NCI-H1694 treated with DMSO at 0.1 percent for 48 hours (cell line): ENCODE results near the gene ZNF536.
"Not testable (repeated sequence)": the region's sequence is repeated elsewhere in the genome, so short reads cannot be mapped to it uniquely, and the experiment has no call there.

ENCODE experiments used
- DNase-seq: peaks from one replicate; lab custom pipeline; 2025; lab: John Stamatoyannopoulos, UW

Gene ZNF536

GRCh38 chr19:30482956-30483355, 110.8 kb downstream of the ZNF536 start:
- DNase-seq: no peak

DNA sequence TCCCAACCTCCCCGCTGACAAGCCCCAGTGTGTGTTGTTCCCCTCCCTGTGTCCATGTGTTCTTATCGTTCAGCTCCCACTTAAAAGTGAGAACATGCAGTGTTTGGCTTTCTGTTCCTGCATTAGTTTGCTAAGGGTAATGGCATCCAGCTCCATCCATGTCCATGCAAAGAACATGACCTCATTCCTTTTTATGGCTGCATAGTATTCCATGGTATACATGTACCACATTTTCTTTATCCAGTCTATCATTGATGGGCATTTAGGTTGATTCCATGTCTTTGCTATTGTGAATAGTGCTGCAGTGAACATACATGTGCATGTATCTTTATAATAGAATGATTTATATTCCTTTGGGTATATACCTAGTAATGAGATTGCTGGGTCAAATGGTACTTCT, 114.1 kb downstream of the ZNF536 start:
- DNase-seq: not testable (repeated sequence)

GRCh38 chr19:30487178-30487577, 115.0 kb downstream of the ZNF536 start:
- DNase-seq: no peak

DNA sequence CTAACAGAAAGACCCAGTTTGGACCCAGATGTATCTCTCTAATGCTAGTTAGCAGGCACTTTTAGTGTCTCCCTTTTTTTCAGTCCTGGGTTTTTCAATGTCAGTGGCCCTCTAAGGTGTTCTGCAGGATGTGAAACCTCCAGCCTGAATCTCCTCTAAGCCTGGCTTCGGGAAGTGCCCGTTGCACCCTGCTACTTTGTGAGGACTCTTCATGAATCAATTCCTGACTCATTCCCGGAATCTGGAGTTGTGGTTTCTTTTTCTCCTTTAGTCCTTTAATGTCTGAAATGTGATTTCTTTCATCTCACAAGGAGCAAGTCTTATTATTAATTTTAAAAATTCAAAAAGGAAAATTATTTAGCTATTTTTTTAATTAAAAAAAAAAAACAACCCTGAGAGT, 116.0 kb downstream of the ZNF536 start:
- no peak for DNase-seq

GRCh38 chr19:30490760-30491159, 118.6 kb downstream of the ZNF536 start:
- DNase-seq: no peak

GRCh38 chr19:30492586-30493270, 120.5 kb downstream of the ZNF536 start:
- DNase-seq: no peak

GRCh38 chr19:30497034-30497433, 124.8 kb downstream of the ZNF536 start:
- no peak for DNase-seq

DNA sequence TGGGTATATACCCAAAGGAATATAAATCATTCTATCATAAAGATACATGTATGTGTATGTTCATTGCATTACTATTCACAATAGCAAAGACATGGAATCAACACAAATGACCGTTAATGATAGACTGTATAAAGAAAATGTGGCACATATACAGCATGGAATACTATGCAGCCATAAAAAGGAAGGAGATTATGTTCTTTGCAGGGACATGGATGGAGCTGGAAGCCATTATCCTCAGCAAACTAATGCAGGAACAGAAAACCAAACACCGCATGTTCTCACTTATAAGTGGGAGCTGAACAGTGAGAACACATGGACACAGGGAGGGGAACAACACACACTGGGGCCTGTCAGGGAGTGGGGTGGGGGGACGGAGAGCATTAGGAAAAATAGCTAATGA, 125.9 kb downstream of the ZNF536 start:
- not testable (repeated sequence) for DNase-seq

- DNase-seq: no peak
Measured at GRCh38 chr19:30498707-30499106, 126.5 kb downstream of the ZNF536 start.

- no peak for DNase-seq
Measured at GRCh38 chr19:30504272-30504671, 132.1 kb downstream of the ZNF536 start.

GRCh38 chr19:30512176-30513081, 140.2 kb downstream of the ZNF536 start:
- no peak for DNase-seq

DNA sequence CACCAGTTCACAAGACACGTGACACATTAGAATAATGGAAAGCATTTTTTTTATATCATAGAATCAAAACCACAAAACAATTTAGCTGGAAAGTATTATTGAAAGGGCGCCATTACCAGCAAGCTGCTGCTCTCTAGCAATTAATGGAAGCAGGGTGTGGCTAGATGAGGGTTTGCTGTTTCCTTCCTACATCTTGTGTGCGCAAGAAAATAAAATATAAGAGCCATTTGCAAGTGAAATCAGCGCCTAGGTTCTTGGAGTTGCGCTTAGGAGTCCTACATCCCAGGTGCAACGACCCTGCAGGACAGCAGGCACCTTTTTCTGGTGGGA, 140.9 kb downstream of the ZNF536 start:
- DNase-seq: no peak

- DNase-seq: no peak
Measured at GRCh38 chr19:30516111-30516510, 143.9 kb downstream of the ZNF536 start.

DNA sequence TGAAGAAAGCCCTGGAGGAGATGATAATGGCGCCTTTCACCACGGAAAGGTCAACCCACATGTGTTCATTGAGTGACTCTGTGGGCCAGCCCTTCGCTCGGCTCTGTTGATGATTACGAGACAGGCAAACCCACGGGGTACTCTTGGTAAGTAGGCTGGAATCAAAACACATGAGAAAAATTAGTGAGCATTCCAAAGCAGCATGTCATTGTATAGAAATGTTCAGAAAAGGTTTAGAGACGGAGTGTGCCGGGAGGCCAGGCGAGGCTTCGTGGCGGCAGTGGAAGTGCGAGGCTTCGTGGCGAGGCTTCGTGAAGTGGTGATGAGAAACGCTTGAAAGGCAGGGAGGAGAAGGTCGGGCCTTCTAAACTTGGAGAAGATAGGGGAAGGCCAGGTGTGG, 144.3 kb downstream of the ZNF536 start:
- no peak for DNase-seq

DNA sequence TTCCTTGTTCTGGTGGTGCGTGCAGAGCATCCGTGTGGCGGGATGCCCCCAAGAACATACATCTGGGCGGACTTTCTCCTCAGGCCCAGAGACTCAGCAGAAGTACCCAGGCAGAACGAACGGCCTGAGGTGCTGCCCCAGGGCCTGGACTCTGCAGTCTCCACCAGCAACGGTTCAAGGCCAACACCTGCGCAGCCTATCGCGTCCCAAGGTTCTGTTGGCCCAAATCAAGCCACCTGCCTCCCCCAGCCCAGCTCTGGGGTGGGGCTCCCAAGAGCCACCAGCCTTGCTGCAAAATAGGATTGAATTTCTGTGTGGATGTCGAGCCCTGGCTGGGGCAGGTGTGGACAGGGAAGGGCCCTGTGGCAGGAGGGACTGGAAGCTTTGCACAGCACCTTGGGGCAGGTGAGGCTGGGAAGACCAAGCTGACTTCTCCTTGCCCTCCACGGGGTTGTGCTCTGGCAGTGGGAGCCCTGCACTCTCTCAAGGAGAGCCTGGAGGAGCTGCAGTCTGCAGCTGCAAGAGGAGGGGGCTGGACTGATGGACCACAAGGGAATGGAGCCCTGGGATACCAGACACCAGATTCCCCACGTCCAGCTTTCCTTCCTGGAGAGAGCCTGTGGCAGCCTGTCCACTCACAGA, 146.9 kb downstream of the ZNF536 start:
- DNase-seq: no peak

DNA sequence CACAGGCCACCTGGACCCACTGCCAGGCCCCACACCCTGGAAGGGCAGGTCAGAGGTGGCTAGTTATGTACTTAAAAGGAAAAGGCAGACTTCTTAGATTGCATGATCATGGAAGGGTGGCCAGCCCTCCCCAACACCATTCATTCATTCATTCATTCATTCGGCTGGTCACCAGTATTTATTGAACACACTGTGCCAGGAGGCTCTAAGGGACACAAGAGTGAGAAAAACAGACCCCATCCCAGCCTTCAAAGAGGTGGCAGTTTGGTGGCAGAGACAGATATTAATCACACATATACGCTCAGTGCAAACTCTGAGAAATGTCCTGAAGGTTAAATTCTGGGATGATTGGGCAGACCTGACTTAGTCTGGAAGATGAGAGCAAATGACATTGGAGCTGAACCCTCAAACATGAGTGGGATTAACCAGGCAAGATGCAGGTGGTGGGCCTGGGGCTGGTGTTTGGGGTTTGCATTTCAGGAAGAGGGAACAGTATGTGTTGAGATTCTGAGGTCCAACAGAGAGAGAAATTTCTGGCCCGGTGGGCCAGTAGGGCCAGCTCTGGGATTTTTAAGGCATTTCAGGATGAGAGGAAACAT, 147.5 kb downstream of the ZNF536 start:
- no peak for DNase-seq

GRCh38 chr19:30520735-30521479, 148.7 kb downstream of the ZNF536 start:
- DNase-seq: no peak

DNA sequence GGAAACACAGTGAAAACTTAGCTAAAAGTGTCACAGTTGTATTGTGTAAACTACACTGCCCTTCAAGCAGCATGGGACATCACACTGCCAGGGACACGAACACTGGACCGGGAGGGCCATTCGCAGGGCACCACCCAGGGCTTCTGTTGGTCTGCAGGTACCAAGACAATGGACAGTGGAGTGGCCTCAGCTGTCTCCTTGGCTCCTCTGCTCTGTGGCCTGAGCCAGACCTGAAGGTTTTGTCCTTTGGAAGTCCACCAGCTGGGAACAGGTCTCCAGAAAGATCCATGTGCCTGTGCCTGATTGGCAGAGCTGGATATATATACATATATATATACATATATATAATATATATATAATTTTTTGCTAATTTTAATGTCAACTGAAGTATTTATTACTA, 149.8 kb downstream of the ZNF536 start:
- no peak for DNase-seq

DNA sequence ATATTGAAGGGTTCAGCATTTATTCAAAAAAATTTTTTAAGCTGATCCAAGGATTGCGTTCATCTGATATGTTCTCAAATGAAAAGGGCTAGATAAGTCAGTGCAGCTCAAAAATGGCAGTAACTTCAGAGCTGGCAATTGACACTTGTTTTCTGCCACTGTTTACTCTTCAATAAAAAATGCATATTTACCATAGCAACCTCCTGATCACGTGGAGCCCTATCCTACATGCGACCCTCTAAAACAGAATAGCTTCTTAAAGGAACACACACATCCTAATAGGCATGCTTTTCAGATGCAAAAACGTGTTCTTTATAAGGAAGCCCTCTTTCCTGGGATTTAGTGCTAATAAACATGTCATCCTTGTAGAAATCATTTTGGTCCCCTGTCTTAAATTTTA, 150.2 kb downstream of the ZNF536 start:
- DNase-seq: no peak

DNA sequence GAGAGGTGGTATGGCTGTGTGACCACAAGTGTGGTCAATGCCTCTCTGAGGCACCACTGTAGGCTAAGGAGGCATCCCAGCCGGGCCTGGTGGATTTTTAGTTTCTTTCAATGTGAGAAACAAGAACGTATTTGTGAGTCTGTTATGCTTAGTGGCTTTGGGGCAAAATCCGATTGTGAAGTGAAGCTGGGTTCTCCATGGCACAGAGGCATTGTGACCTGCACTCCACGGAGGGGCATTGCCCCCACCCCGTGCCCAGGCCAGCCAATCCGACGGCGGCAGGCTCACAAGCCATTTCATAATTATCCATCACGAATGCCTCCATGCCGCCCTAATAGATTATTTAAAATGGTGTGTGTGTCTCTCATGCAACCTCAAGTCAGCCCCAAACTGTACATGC, 151.6 kb downstream of the ZNF536 start:
- DNase-seq: no peak

- no peak for DNase-seq
Measured at GRCh38 chr19:30525383-30525782, 153.2 kb downstream of the ZNF536 start.

- no peak for DNase-seq
Measured at GRCh38 chr19:30528919-30529318, 156.7 kb downstream of the ZNF536 start.
